SK-N-SH treated with all-trans-retinoic acid at 6 μM for 48 hours (cell line): ENCODE measurements around the gene DMD.
A peak's percentile ranks its signal among the peaks of the same experiment; 100 is the strongest.
"Not testable (repeated sequence)": the region's sequence is repeated elsewhere in the genome, so short reads cannot be mapped to it uniquely, and the experiment has no call there.

Experiments used
- ATAC-seq: fragments of 200-7000 bp; cut with Tn5 transposase; 3 replicates; pipeline ENCODE4 v1.9.1; 2020; ENCODE audit warnings: mild to moderate bottlenecking, moderate library complexity
- ARNTL ChIP-seq: fragments of 450-650 bp; formaldehyde crosslinking; IDR thresholded peaks from 2 replicates; pipeline ENCODE4 v1.5.0; 2020; ENCODE audit warnings: low read depth, mild to moderate bottlenecking, moderate library complexity, borderline replicate concordance
- BACH2 ChIP-seq: fragments of 250-450 bp; sonication (Bioruptor Pico); IDR thresholded peaks from 2 replicates; pipeline ENCODE4 v1.9.0; 2021; ENCODE audit warnings: mild to moderate bottlenecking, borderline replicate concordance
- CSDC2 ChIP-seq: fragments of 250-450 bp; sonication (Bioruptor Pico); IDR thresholded peaks from 2 replicates; pipeline ENCODE4 v1.5.0; 2020; ENCODE audit warnings: mild to moderate bottlenecking, moderate library complexity
- ESRRG ChIP-seq: fragments of 250-450 bp; sonication (Bioruptor Pico); IDR thresholded peaks from 2 replicates; pipeline ENCODE4 v1.6.1; 2021; ENCODE audit warnings: mild to moderate bottlenecking
- GLIS3 ChIP-seq: fragments of 250-450 bp; sonication (Bioruptor Pico); IDR thresholded peaks from 2 replicates; pipeline ENCODE4 v1.5.0; 2020; ENCODE audit warnings: mild to moderate bottlenecking, moderate library complexity
- ISL1 ChIP-seq: fragments of 250-450 bp; sonication (Bioruptor Pico); IDR thresholded peaks from 2 replicates; pipeline ENCODE4 v2.1.2; 2022; ENCODE audit warnings: mild to moderate bottlenecking, moderate library complexity
- PPARA ChIP-seq: fragments of 250-450 bp; sonication (Bioruptor Pico); IDR thresholded peaks from 2 replicates; pipeline ENCODE4 v1.5.0; 2020; ENCODE audit warnings: mild to moderate bottlenecking, borderline replicate concordance
- RARB ChIP-seq: fragments of 250-450 bp; sonication (Bioruptor Pico); IDR thresholded peaks from 2 replicates; pipeline ENCODE4 v1.8.0; 2021; ENCODE audit warnings: mild to moderate bottlenecking, moderate library complexity
- SNAI2 ChIP-seq: fragments of 250-450 bp; sonication (Bioruptor Pico); IDR thresholded peaks from 2 replicates; pipeline ENCODE4 v1.5.0; 2020; ENCODE audit warnings: mild to moderate bottlenecking, moderate library complexity
- TCF4 ChIP-seq: fragments of 250-450 bp; sonication (Bioruptor Pico); IDR thresholded peaks from 2 replicates; pipeline ENCODE4 v1.8.0; 2021; ENCODE audit warnings: mild to moderate bottlenecking, moderate library complexity, borderline replicate concordance
- TOX ChIP-seq: fragments of 250-450 bp; sonication (Bioruptor Pico); IDR thresholded peaks from 2 replicates; pipeline ENCODE4 v1.8.0; 2021; ENCODE audit warnings: mild to moderate bottlenecking, moderate library complexity, borderline replicate concordance
- ZC3H10 ChIP-seq: fragments of 250-450 bp; sonication (Bioruptor Pico); IDR thresholded peaks from 2 replicates; pipeline ENCODE4 v1.5.1; 2021; ENCODE audit warnings: mild to moderate bottlenecking, moderate library complexity
- ZFP3 ChIP-seq: fragments of 250-450 bp; sonication (Bioruptor Pico); IDR thresholded peaks from 2 replicates; pipeline ENCODE4 v1.5.0; 2020; ENCODE audit warnings: mild to moderate bottlenecking, moderate library complexity
- ZFP30 ChIP-seq: fragments of 450-650 bp; formaldehyde crosslinking; IDR thresholded peaks from 2 replicates; pipeline ENCODE4 v1.5.0; 2022; ENCODE audit warnings: mild to moderate bottlenecking, moderate library complexity
- ZNF565 ChIP-seq: fragments of 450-650 bp; formaldehyde crosslinking; conservative IDR thresholded peaks from 2 replicates; pipeline ENCODE4 v1.5.0; 2020; ENCODE audit warnings: low read depth, mild to moderate bottlenecking, moderate library complexity
- ZNF70 ChIP-seq: fragments of 450-650 bp; formaldehyde crosslinking; IDR thresholded peaks from 2 replicates; pipeline ENCODE4 v1.5.0; 2020; ENCODE audit warnings: mild to moderate bottlenecking, moderate library complexity
- ZNF8 ChIP-seq: fragments of 450-650 bp; formaldehyde crosslinking; IDR thresholded peaks from 2 replicates; pipeline ENCODE4 v1.5.0; 2020; ENCODE audit warnings: mild to moderate bottlenecking, moderate library complexity
- TF ChIP-seq, protein P1 (sequence below): fragments of 250-450 bp; sonication (Bioruptor Pico); IDR thresholded peaks from 2 replicates; pipeline ENCODE4 v1.5.1; 2020; ENCODE audit warnings: low read depth, mild to moderate bottlenecking, moderate library complexity
- TF ChIP-seq, protein P2 (sequence below): fragments of 250-450 bp; sonication (Bioruptor Pico); IDR thresholded peaks from 2 replicates; pipeline ENCODE4 v1.8.0; 2021; ENCODE audit warnings: low read depth, mild to moderate bottlenecking, moderate library complexity, borderline replicate concordance
- TF ChIP-seq, protein P3 (sequence below): fragments of 250-450 bp; sonication (Bioruptor Pico); IDR thresholded peaks from 2 replicates; pipeline ENCODE4 v1.5.1; 2021; ENCODE audit warnings: mild to moderate bottlenecking, moderate library complexity
- TF ChIP-seq, protein P4 (sequence below): fragments of 250-450 bp; sonication (Bioruptor Pico); IDR thresholded peaks from 2 replicates; pipeline ENCODE4 v1.5.0; 2020; ENCODE audit warnings: mild to moderate bottlenecking, moderate library complexity

Gene DMD

DNA sequence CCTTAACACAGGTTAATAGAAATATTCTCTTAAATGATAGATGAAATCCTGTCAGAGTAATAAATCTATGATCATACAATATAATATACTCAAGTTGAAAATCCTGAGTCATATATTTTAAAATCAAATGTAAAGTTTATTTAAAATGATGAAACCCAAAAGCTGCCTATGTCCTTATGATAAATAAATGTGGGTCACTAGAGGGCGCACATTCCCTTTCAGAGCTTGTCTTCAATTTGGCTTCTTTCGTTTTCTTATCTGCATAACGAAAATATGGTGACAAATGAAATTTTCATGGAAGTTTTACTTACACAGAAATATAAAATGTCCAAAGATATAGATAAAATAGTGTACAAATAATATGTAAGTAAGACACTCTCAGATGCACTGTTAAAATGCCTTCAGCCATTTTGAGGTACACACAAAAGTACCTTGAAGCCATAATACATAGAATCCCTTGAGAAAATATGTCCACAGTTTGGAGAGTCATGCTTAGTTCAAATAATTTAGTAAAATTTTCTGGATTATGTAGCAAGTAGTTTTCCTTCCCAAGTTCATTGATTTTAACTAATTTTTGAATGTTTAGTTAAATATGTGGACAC lies 680.4 kb downstream of the DMD start:
- TF ChIP-seq, protein P1, sequence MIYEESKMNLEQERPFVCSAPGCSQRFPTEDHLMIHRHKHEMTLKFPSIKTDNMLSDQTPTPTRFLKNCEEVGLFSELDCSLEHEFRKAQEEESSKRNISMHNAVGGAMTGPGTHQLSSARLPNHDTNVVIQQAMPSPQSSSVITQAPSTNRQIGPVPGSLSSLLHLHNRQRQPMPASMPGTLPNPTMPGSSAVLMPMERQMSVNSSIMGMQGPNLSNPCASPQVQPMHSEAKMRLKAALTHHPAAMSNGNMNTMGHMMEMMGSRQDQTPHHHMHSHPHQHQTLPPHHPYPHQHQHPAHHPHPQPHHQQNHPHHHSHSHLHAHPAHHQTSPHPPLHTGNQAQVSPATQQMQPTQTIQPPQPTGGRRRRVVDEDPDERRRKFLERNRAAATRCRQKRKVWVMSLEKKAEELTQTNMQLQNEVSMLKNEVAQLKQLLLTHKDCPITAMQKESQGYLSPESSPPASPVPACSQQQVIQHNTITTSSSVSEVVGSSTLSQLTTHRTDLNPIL, result no peak
- TF ChIP-seq ZNF565 (CRISPR knock-in tag), result no peak
- TF ChIP-seq, protein P2, sequence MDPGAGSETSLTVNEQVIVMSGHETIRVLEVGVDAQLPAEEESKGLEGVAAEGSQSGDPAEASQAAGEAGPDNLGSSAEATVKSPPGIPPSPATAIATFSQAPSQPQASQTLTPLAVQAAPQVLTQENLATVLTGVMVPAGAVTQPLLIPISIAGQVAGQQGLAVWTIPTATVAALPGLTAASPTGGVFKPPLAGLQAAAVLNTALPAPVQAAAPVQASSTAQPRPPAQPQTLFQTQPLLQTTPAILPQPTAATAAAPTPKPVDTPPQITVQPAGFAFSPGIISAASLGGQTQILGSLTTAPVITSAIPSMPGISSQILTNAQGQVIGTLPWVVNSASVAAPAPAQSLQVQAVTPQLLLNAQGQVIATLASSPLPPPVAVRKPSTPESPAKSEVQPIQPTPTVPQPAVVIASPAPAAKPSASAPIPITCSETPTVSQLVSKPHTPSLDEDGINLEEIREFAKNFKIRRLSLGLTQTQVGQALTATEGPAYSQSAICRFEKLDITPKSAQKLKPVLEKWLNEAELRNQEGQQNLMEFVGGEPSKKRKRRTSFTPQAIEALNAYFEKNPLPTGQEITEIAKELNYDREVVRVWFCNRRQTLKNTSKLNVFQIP (CRISPR knock-in tag), result no peak
- TF ChIP-seq ZFP30 (CRISPR knock-in tag), result no peak
- TF ChIP-seq SNAI2 (CRISPR knock-in tag), result no peak
- TF ChIP-seq ZFP3 (CRISPR knock-in tag), result no peak
- no peak for TF ChIP-seq TCF4 (CRISPR knock-in tag)
- no peak for TF ChIP-seq GLIS3 (CRISPR knock-in tag)
- TF ChIP-seq ZNF8, result no peak
- TF ChIP-seq, all 23 proteins: peak for 0
- ATAC-seq, result peak; percentile 57; the same call in 2 of the 3 replicates

DNA sequence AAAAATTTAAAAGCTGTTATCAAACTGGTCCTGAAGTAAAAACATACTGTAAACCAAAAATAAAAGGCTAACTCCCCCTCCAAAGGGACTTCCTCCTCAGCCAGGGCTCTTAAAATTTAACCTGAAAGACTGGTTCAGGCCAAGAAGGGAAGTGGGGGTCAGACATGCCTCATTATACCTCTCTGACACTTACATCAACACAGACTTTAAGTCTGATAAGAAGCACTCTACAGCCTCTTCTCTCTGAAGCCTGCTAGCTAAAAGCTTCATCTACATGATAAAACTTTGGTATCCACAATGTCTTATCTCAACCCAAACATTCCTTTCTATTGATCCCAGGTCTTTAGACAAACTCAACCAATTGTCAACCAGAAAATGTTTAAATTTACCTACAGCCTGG lies 682.9 kb downstream of the DMD start:
- not testable (repeated sequence) for ATAC-seq

DNA sequence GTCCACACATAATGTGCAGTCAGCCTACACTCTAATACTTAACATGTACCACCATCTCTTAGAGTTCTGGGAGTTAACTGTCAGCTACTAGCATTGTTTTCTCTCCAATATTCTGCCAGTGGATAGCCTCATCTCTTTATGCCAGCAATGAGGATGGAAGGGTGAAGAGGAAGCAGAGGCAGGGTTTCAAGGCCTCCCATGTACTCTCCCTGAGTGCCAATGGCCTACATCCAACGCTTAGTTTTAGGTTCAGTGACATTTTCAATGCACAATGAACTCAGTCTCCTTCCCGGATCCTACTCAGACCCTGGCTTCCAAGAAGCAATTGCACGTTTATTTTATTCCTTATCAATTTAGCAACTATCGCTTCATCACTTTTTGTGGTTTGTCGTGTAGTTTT lies 686.1 kb downstream of the DMD start:
- ATAC-seq, result no peak
- no peak for TF ChIP-seq TOX (CRISPR knock-in tag)
- TF ChIP-seq ZNF8, result no peak
- no peak for TF ChIP-seq SNAI2 (CRISPR knock-in tag)

DNA sequence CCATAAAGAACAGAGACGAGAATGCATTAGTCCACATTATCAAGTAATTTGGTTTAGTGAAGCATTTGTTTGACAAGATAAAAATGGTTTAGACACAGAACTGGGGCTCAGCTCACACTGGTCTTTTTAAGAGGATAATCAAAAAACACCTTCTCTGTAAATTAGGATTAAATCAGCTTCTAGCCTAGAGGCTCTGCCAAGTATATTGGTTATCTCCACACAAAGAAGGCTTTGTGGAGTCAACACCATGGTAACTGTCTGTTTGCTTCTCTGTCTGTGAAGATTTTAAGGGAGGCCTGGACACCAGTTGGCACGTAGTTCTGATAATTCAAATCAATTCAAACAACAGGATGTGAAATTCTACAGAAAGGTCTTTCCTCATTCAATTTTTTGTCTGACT lies 687.0 kb downstream of the DMD start:
- TF ChIP-seq ZNF565 (CRISPR knock-in tag) (no peak), ARNTL (CRISPR knock-in tag) (no peak), ZC3H10 (CRISPR knock-in tag) (no peak), TOX (CRISPR knock-in tag) (no peak), ISL1 (CRISPR knock-in tag) (no peak), PPARA (CRISPR knock-in tag) (no peak), ESRRG (CRISPR knock-in tag) (no peak)
- ATAC-seq, result no peak

DNA sequence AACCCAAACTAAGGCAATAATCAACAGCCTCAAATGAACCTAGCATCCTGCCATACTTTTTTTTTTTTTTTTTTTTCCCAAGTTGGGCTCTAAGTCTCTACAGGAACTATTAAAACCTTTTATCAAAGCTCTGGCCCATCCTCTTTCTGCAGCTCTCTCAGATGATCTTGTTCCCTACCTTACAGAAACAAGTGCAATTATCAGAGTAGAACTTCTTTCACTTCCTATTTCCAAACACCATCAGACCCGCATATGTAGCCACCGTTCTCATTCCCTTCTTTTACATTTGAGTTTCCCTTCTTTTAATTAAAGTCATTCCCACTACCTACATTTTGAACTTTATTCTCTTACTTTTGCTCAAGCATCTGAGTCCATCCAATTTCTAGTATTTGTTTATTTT lies 690.6 kb downstream of the DMD start:
- no peak for ATAC-seq
- TF ChIP-seq ZFP3 (CRISPR knock-in tag), result no peak
- no peak for TF ChIP-seq ZNF70 (CRISPR knock-in tag)
- no peak for TF ChIP-seq TOX (CRISPR knock-in tag)
- TF ChIP-seq ZNF8, result no peak
- no peak for TF ChIP-seq ZNF565 (CRISPR knock-in tag)
- TF ChIP-seq GLIS3 (CRISPR knock-in tag), result no peak
- no peak for TF ChIP-seq ESRRG (CRISPR knock-in tag)
- TF ChIP-seq, protein P2 (CRISPR knock-in tag), result no peak
- TF ChIP-seq, protein P3, sequence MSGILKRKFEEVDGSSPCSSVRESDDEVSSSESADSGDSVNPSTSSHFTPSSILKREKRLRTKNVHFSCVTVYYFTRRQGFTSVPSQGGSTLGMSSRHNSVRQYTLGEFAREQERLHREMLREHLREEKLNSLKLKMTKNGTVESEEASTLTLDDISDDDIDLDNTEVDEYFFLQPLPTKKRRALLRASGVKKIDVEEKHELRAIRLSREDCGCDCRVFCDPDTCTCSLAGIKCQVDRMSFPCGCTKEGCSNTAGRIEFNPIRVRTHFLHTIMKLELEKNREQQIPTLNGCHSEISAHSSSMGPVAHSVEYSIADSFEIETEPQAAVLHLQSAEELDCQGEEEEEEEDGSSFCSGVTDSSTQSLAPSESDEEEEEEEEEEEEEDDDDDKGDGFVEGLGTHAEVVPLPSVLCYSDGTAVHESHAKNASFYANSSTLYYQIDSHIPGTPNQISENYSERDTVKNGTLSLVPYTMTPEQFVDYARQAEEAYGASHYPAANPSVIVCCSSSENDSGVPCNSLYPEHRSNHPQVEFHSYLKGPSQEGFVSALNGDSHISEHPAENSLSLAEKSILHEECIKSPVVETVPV (CRISPR knock-in tag), result no peak
- TF ChIP-seq SNAI2 (CRISPR knock-in tag), result no peak
- TF ChIP-seq CSDC2 (CRISPR knock-in tag), result no peak
- no peak for TF ChIP-seq TCF4 (CRISPR knock-in tag)

DNA sequence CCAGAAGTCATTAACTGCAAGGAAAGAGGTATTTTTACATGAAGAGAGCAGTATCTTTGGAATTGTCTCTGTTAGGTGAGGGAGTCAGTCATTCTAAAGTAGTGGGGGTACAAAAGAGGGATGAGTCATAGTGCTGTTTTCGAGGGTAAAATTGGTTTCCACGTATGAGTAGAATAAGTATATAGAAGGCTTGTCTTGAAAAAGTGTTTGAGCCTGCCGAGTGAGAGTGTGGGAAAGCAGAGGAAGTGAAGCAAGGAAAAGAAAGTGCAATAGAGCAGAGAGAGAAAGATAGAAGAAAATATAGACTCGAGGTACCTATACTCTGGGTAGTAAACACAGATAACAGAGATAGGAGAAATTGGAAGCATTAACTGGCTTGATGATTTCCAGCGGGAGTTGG lies 696.4 kb downstream of the DMD start:
- no peak for ATAC-seq
- TF ChIP-seq ZFP30 (CRISPR knock-in tag), result no peak
- TF ChIP-seq, protein P3 (CRISPR knock-in tag), result no peak
- no peak for TF ChIP-seq ZNF565 (CRISPR knock-in tag)
- TF ChIP-seq, protein P4, sequence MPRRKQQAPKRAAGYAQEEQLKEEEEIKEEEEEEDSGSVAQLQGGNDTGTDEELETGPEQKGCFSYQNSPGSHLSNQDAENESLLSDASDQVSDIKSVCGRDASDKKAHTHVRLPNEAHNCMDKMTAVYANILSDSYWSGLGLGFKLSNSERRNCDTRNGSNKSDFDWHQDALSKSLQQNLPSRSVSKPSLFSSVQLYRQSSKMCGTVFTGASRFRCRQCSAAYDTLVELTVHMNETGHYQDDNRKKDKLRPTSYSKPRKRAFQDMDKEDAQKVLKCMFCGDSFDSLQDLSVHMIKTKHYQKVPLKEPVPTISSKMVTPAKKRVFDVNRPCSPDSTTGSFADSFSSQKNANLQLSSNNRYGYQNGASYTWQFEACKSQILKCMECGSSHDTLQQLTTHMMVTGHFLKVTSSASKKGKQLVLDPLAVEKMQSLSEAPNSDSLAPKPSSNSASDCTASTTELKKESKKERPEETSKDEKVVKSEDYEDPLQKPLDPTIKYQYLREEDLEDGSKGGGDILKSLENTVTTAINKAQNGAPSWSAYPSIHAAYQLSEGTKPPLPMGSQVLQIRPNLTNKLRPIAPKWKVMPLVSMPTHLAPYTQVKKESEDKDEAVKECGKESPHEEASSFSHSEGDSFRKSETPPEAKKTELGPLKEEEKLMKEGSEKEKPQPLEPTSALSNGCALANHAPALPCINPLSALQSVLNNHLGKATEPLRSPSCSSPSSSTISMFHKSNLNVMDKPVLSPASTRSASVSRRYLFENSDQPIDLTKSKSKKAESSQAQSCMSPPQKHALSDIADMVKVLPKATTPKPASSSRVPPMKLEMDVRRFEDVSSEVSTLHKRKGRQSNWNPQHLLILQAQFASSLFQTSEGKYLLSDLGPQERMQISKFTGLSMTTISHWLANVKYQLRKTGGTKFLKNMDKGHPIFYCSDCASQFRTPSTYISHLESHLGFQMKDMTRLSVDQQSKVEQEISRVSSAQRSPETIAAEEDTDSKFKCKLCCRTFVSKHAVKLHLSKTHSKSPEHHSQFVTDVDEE (CRISPR knock-in tag), result no peak
- TF ChIP-seq RARB, result no peak
- no peak for TF ChIP-seq BACH2
- no peak for TF ChIP-seq TCF4 (CRISPR knock-in tag)
- TF ChIP-seq ZFP3 (CRISPR knock-in tag), result no peak
- TF ChIP-seq ZNF70 (CRISPR knock-in tag), result no peak
- no peak for TF ChIP-seq GLIS3 (CRISPR knock-in tag)
- TF ChIP-seq SNAI2 (CRISPR knock-in tag), result no peak
